HG03097 (cell line): ENCODE results near the gene BCAP31.
"Not testable (repeated sequence)": the region's sequence is repeated elsewhere in the genome, so short reads cannot be mapped to it uniquely, and the experiment has no call there.

Source experiments
- ATAC-seq: cut with Tn5 transposase; IDR thresholded peaks from one replicate; pipeline ENCODE4 v1.9.1; 2021; ENCODE audit not compliant: unreplicated experiment, low FRiP score

Gene BCAP31

GRCh38 chrX:153696986-153697722, 27.0 kb downstream of the BCAP31 start:
- ATAC-seq, result not testable (repeated sequence)

DNA sequence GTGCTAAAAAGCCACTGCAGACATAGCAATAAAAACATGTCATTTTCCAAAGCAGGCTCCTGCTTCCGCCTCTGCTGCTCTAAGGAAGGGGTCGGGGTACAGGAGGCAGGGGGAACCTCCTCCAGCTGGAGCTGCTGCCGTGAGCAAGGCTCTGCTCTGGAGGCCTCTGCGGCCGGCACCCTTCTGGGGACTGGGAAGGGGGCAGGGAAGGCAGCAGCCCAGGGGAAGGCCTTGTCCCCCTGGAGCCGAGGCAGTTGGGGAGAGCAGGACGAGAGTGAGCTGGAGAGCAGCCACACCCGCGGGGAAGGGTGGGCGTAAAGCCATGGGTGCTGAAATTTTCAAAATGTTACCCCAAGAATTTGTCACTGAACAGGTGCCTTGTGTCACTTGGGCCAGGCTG, 27.6 kb downstream of the BCAP31 start:
- ATAC-seq, result not testable (repeated sequence)

- no peak for ATAC-seq
Observed at GRCh38 chrX:153696100-153696499, 28.1 kb downstream of the BCAP31 start.

GRCh38 chrX:153694687-153695270, 29.4 kb downstream of the BCAP31 start:
- ATAC-seq, result no peak

DNA sequence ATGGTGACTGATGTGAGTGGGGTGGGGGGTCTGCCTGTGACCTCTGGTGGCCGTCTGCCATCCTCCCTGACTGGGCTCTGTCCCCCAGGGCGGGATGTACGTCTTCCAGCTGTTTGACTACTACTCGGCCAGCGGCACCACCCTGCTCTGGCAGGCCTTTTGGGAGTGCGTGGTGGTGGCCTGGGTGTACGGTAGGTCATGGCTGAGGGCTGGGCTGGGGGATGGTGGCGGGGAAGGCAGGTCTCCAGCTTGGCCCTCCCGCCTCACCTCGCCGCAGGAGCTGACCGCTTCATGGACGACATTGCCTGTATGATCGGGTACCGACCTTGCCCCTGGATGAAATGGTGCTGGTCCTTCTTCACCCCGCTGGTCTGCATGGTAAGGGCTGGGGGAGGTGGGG, 29.9 kb downstream of the BCAP31 start:
- ATAC-seq, result not testable (repeated sequence)

GRCh38 chrX:153693216-153694086, 30.7 kb downstream of the BCAP31 start:
- ATAC-seq, result no peak

DNA sequence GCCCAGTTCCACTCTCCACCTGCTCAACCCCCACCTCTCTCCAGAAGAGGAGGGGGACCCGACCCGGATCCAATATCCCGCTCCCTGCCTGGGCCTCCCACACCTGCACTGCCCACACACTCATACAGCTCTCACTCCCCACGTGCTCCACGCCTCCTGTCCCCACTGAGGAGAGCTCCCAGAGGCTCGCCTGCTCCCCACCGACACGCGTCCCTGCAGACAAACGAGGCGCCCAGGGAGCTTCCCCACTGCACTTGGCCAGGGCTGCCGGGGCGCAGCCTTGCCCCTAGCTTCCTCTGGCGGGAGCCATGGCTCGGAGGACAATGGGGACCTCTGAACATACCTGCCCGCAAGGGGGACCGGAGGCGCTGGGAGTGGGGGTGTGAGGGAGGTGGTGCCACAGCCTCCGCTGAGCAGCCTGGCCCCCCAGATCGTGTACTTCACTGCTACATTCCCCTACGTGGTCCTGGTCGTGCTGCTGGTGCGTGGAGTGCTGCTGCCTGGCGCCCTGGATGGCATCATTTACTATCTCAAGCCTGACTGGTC, 31.5 kb downstream of the BCAP31 start:
- no peak for ATAC-seq

DNA sequence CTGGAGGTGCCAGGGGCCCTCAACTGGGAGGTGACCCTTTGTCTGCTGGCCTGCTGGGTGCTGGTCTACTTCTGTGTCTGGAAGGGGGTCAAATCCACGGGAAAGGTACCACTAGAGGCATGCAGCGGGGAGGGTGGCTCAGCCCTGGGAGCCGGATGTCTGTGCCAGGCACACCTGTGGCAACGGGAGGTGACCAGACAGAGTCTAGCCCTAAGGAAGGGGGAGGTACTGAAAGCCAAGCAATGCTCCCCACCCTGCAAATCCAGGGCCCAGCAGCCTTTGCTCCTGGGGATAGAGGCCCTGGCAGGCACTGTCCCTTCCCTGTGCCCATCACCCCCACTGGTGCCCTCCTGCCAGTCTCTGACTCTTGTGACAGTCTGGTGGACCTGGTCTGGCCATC, 32.2 kb downstream of the BCAP31 start:
- no peak for ATAC-seq

- not testable (repeated sequence) for ATAC-seq
Observed at GRCh38 chrX:153691032-153691827, 33.0 kb downstream of the BCAP31 start.

GRCh38 chrX:153690466-153690865, 33.7 kb downstream of the BCAP31 start:
- ATAC-seq, result no peak

DNA sequence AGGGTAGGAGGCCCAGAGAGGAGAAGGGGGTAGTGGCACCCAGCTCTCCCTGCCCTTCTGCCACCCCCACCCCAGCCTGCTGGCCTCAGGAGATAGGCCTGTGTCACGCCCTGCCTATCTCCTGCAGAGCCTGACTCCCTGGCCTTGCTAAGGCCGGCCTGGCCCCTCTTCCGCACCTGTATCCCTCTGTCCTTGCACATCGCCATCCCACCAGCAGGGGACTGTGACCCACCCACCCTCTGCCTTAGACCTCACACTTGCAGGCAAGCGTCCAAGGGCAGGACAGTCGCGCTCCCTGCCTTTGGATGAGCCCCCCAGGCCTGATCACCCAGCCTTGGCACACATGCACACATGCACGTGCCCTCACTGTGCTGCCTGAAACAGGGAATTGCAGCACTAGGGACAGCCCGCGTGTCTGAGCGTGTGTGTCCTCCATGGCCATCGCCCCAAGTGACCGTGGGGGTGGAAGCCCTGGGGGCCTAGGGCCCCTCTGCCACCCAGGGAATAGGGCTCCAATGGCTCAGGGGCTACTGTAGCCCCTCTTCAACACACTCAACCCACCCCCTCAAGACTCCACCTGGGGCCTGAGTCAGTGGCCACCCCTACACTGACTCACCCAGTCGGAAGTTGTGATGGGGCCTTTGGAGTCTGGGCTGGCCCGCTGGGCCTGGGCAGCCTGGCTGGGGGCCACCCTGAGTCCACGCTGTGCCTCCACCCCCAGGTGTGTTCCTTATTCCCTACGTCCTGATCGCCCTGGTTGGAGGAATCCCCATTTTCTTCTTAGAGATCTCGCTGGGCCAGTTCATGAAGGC, 34.3 kb downstream of the BCAP31 start:
- ATAC-seq, result no peak

GRCh38 chrX:153688911-153689590, 35.1 kb downstream of the BCAP31 start:
- no peak for ATAC-seq

GRCh38 chrX:153688506-153688905, 35.7 kb downstream of the BCAP31 start:
- ATAC-seq, result no peak

DNA sequence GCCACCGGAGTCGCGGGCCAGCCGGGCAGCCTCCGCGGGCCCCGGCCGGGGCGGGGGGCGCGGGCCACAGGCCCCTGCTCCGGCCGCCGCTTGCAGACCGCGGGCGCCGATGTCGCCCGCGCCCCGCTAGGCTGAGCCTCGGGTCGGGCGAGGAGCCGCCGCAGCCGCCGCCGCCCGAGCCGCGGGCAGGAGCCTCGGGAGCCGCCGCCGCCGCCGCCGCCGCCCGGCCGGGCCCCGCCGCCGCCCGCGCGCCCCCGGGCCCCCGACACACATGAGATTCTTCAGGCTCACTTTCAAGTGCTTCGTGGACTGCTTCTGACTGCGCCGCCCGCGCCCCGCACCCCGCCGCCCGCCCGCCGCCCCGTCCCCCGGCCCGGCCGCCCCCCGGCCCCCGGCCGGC, 36.1 kb downstream of the BCAP31 start:
- ATAC-seq, result no peak

- no peak for ATAC-seq
Observed at GRCh38 chrX:153687121-153688039, 36.8 kb downstream of the BCAP31 start, which contains the start of gene SLC6A8. SLC6A8 (plus strand) TSS chrX:153687926; CDS start chrX:153688575, 649 bp downstream.

GRCh38 chrX:153686711-153687110, 37.5 kb downstream of the BCAP31 start:
- no peak for ATAC-seq

DNA sequence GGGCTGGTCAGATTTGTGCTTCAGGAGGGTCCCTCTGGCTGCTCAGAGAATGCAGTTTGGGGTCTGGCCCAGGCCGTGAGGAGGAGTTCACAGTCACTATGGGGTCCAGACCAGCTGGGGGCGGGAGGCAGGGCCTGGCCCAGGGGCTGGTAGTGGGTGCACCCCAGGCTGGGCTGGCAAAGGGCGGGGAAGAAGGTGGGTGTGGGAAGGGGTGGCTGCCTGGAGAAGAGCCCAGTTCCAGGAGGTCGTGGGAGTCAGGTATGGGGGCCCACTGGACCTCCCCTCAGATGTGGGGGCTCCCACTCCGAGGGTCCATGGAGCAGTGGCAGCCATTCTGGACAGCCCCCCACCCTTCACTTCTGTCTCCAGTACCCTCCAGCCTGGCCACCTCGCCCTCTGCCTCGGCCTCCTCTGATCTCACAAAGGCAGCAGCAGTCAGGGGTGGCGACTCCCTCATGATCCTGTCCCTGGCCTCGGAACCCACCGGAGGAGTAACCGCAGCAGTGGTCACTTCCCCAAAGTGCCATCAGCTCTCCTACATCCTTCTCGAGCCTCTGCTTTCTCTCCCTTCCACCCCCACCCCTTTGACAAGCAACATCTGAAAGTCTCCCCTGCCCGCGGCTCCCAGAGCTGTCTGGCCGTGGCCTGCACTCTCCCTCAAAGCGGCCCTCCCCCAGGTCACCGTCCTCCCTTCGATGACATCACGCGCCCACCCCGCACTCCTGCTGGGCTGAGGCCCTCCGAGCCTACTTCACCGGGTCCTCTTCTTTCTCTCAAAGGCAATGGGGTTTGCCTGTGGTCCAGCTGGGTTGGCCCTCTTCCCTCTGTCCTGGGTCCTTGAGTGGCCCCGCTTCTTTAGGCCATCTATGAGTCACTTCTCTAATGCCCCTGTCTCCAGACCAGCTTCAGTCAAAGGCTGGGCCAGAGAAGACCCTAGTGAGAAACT, 38.2 kb downstream of the BCAP31 start:
- no peak for ATAC-seq
